ENCODE results near the gene OR6J1.
A peak's percentile ranks its signal among the peaks of the same experiment; 100 is the strongest.
"Not testable (repeated sequence)": the region's sequence is repeated elsewhere in the genome, so short reads cannot be mapped to it uniquely, and the experiment has no call there.

Gene OR6J1

DNA sequence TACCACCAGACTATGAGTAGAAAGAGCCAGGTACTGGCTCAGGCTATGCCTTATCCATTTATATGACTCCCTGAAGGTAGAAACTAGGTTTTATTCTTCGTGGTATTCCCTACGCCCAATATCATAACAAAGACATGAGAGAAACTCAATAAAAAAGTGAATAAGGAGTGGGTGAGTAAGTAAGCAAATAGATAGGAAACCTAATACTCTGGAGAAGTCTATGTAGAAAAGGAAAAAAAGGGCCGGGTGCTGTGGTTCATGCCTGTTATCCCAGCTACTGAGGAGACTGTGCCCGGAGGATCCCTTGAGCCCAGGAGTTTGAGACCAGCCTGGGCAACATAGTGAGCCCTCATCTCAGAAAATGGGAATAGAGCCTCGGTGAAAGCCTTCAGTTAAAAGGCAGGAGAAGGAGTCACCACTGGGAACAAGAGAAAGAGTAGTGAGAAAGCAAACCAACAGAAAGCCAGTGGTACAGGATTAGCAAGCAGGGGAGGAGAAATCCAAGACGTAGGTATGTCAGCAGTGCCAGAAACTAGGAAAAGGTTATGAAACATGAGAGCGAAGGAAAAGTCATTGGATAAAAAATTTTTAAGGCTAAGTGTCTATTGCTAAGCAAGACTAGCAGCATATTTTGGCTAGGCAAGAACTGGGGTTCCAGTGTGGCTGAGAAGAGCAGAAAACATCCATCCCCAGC lies 6.0 kb upstream of the OR6J1 start:
- no peak for DNase-seq

DNA sequence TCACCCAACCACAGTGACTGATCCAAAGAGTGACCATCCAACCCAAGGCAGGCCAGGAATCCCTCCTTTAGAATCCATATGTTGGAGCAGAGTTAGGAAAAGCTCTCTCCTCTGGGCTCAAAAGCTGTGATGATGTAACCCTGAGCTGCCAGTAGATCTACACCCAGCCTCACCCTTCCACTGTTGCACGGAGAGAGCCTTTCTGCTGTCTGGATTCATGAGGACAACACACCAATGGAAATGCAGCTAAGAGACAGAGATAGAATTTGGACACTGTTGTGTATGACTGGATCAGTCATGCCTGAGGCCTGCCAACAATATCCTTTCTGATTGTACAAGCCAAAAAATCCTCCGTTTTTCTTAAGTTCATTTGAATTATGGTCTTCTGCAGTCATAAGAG lies 4.4 kb upstream of the OR6J1 start:
- DNase-seq, result no peak

DNA sequence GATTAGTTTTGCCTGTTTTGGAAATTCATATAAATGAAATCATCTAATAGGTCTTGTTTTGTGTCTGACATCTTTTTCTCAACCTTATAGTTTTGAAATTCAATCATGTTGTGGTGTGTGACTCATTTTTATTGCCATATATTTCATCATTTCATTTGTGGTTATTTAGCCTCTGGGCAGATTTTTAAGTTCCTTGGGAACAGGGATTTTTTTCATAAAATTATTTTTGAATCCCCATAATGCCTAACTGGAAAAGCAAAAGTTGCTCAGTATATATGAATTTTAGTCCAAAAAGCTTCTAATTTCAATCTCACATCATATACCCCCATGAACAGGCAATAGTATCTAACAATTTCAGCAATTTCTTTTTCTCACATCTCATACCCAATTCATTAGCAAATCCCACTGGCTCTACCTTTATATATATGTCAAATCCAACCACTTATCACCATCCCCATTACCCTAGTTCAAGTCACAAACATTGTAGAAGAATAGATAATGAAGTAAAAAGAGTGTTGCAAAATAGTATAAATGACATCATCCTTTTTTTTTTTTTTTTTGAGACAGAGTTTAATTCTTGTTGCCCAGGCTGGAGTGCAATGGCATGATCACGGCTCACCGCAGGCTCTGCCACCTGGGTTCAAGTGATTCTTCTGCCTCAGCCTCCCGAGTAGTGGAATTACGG lies 2.6 kb upstream of the OR6J1 start:
- no peak for DNase-seq

DNA sequence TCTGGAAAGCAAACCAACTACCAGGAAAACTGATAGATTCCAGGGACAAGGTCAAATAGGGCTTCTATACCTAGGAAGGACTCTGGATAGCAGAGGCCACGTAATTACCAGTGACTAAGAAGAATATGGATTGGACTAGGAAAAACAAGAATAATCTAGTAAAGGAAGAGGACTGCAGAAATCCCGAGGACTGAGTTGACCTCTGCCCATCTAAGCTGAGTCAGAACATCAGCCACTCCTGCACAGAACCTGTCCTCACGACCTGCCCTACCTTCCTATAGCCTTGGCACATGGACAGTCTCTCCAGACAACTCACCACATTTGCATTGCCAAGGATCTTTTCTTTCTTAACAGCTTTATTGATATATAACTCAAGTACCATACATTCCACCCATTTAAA lies 2.3 kb downstream of the OR6J1 start:
- no peak for DNase-seq

DNA sequence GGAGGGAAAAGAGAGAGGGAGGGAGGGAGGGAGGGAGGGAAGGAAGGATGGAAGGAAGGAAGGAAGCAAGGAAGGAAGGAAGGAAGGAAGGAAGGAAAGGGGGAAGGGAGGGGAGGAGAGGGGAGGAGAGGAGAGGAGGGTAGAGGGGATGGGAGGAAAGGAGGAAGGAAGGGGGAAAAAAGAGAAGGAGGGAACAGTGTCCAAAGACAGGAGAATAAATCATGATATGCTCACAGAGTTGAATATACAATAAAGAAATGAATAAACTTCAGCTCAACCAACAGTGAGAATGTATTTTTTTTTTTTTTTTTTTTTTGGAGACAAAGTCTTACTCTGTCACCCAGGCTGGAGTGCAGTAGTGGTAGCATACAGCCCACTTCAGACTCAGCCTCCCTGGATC lies 4.0 kb downstream of the OR6J1 start:
- DNase-seq, result no peak

DNA sequence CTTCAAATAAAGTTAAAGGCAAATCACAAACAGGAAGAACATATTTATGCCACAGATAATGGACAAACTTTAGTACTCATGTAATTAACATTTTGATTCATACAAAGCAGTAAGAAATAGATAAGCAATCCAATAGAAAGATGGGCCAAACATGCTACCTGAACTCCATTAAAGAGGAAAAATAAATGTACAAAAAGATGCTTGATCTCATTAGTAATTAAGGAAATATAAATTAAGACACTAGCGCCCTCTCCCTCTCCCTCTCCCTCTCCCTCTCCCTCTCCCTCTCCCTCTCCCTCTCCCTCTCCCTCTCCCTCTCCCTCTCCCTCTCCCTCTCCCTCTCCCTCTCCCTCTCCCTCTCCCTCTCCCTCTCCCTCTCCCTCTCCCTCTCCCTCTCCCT lies 8.2 kb downstream of the OR6J1 start:
- DNase-seq, result not testable (repeated sequence)

DNA sequence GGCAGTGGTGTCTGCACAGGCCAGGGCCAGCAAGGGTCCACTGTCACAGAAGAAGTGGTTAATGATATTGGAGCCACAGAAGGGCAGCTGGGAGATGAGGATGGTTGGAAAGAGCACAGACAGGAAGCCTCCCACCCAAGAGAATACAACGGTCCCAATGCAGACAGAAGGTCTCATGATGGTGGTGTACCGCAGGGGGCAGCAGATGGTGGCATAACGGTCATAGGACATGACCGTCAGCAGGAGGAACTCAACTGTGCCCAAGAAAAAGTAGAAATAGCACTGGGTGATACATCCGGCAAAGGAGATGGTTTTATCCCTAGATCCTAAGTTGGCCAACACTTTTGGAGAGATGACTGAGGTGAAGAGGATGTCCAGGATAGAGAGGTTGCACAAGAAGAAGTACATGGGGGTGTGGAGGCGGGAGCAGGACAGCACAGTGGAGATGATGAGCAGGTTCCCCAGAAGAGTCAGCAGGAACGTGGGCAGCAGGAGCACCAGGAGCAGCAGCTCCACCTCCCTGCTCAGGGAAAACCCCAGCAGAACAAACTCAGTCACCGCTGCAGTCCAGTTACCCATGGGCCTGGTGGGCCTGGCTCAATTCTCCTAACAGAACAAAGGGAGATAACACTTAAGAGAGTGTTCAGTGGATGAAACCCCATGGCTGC lies 9.8 kb downstream of the OR6J1 start:
- DNase-seq, result no peak

DNA sequence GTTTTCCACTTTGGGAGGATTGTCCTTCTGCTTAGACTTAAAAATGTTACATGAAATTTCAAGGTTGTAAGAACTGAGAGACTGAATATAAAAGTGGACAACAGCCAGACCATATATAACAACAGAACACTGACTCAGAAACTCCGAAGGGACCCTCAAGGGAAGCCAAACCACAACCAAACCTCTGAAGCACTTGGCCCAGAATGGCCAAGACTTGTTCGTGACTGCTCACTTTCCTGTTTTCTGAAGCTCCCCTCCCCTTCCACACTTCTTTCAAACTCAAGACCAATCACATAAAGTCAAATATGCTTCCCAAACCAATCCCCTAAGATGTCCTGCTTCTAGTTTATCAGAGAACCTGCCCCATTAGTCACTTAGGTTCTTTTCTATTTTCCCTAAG lies 13.7 kb downstream of the OR6J1 start:
- no peak for DNase-seq

DNA sequence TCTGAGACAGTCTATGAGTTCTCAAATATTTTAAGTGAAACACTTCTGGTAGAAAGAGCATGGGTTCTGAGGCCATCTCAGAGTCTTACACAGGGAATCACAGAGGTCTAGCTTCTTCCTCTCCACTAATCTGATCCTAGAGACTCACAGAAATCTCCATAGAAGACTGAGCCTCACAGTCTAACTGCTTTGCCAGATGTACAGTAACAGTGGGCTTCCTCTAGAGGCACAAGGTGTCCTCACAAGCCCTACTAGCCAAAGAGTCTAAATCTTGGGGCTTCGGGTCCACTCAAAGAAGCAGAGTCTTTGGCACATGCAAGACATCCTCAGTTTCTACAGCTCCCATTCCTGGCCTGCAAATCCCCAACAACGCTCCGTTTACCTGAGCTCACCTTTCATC lies 14.1 kb downstream of the OR6J1 start:
- DNase-seq, result no peak

DNA sequence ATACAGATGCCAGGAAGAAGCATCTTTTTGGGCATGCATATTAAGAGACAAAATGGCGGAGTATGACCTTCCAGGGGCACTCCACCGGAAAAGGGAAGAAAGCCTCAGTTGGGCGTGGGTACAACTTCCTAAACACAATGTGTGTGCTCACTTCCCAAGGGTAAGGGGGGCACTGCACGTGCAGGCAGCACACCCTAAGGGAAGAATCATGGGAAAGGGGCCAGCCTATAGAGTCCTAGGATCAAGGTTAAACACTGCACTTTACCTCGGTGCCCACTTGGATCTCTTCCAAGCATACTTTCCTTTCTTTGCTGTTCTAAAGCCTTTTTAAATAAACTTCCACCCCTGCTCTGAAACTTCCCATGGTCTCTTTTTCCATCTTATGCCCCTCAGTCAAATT lies 14.8 kb downstream of the OR6J1 start:
- DNase-seq, result no peak

DNA sequence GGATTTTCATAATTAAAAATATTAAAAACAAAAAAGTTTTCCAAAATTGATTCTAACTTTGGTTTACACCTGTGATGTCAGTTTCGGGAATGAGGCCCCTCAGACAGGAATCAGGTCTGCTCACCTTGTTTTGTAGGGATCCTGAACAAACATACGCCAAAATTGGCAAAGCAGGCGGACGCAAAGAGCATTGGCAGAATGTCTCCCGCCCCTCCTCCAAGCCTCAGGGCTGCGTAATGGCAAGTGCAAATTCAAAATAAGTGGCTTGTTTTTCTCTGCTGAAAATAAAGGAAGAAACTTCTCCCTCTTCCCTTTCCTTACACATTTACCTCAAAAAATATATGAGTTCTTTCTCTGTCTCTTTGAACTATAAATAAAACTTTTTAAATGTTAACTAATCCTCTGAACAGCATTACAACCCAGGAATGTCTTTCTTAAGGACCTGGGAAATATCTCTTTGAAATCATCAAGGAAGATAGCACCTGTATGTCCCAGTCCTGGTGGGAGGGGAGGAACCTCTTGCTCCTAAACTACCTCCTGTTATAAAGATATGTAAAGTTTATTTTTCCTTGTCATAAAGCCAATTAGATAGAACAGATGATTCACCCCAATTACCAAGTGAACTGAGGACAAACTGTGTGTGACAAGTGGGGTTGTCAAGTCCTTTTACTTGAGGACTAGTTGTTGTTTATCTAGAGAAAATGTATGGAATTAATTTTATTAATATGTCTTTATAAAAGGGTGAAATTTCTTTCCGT lies 16.5 kb downstream of the OR6J1 start:
- no peak for DNase-seq

DNA sequence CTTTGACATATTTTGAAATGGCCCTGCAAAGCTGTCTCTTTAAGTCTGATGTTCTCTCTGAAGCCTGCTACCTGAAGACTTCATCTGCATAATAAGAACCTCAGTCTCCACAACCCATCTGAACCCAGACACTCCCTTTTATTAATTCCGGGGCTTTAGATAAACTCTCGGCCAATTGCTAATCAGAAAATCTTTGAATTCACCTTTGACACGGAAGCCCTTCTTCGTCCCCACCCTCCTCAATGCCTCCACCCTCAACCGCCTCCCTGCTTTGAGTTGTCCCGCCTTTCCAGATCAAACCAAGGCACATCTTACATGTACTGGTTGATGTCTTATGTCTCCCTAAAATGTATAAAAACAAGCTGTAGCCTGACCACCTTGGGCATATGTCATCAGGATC lies 17.6 kb downstream of the OR6J1 start:
- DNase-seq, result no peak

DNA sequence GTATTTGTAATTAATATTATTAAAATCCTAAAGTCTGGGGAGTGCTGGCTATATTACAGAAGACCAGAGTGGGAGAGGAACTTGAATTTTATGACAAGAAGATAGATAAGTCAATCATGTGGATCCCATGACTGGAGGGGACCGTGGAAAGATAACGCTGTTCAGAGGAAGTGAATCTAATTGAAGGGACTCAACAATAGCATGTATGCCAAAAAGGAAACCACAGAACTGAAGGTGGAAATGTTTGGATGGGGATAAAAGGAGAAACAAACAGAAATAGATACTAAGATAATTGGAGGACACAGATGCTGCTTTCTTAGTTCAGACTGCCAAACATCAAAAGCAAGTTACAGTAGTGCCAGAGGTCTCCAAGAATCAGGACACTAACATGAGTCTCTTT lies 21.1 kb downstream of the OR6J1 start:
- DNase-seq, result no peak

DNA sequence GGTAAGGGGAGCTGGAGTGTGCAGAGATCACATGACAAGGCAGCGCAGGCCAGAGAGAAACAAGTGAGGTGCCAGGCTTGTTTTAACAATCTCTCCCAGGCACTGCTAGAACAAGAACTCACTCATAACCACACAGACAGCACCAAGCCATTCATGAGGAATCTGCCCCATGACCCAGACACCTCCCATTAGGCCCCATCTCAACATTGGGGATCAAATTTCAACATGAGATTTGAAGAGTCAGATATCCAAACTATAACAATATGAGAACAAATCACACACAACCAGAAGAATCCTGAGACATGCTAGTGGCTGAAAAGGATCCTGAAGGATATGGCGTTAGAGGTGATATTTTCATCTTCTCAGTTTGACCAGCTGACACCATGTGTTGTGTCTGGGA lies 21.9 kb downstream of the OR6J1 start:
- DNase-seq, result peak in 1 of 2 experiments; percentile 10

DNA sequence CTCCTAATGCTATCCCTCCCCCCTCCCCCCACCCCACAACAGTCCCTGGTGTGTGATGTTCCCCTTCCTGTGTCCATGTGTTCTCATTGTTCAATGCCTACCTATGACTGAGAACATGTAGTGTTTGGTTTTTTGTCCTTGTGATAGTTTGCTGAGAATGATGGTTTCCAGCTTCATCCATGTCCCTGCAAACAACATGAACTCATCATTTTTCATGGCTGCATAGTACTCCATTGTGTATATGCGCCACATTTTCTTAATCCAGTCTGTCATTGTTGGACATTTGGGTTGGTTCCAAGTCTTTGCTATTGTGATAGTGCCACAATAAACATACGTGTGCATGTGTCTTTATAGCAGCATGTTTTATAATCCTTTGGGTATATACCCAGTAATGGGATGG lies 28.4 kb downstream of the OR6J1 start:
- not testable (repeated sequence) for DNase-seq

DNA sequence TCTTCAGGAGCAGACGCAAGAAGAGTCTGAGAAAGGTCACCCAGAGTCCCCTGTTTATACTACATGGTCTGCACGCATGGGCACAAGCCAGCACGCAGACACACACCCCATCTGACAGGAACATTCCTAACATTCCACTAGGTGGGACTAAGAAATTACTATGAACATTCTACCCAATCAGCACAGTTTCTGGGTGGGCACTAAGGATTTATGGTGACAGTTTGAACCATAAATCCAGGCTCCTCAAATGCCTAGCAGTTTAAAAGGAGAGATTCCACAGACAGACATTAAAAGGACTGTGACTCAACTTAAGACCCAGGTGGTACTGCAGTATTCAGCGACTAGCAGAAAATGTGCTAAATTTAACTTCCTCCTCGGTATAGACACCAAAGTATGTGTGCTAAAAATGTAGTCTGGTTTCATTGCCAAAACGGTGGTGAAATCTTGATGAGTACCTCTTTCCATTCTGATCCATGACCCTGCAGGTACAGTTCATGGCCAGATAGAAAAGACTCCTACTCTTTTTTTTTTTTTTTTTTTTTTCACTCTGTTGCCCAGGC lies 29.8 kb downstream of the OR6J1 start:
- DNase-seq, result no peak

DNA sequence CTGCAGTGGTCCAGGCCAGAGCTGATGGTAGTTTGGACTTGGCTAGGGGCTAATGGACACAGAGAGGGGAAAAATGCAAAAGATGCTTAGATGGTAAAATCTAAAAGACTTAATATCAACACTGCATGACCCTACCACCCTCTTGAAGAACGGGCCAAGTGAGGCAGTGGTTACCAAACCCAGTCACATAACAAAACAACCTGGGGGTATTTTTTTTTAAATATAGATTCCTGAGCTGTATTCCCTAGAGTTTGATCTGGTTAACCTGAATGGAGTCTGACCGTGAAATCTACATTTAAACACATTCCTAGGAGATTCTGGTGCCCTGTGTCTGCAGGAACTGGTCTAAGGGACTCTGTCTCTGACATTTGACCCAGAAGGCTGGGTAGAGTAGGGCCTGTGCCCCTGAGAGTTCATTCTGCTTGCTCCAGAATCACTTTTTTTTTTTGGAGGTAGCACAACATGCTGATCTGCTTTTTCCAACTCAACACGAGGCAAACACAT lies 30.4 kb downstream of the OR6J1 start:
- no peak for DNase-seq

DNA sequence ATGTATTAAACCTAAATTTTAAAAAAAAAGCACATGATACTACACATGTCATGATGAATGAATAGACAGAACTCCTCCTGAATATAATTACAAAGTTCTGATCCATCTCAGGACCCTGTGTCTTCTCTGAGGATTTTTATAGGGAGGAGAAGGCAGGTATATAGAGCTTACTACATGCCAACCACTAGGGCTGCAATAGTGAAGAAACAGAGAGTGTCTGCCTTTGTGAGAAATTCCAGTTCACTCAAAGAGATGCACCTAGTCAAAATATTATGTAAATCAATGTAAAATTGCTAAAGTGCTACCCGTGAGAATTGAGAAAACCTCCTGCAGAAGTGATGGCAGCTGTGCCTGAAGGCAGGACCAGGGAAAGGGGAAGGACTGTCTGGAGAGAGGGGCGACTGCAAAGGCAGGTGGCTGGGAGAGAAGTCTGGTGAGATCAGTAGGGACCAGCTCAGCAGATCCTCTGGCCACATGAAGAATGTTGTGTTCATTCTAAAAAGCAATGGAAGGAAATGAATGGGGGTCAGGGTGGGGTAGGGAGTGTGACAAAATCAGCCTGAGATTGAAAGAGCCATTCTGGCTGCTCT lies 31.0 kb downstream of the OR6J1 start:
- no peak for DNase-seq

DNA sequence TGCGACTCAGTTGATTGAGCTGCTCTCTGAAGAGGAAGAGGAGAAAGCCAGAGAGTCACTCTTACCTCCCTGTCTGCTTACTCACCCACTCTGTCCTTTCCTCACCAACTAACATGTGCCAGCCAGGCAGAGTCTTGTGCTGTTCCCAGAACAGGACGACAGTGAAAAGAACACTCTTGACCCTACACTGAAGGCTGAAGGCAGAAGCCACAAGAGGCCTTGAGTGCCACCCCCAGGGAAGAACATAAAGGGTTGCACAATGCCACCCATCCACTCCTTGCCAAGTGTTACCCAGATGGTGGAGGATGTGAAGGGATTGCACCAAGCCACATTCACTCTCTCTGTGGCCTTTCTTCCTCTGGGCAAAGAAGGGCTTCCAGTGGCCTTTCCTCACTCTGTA lies 33.2 kb downstream of the OR6J1 start:
- no peak for DNase-seq

DNA sequence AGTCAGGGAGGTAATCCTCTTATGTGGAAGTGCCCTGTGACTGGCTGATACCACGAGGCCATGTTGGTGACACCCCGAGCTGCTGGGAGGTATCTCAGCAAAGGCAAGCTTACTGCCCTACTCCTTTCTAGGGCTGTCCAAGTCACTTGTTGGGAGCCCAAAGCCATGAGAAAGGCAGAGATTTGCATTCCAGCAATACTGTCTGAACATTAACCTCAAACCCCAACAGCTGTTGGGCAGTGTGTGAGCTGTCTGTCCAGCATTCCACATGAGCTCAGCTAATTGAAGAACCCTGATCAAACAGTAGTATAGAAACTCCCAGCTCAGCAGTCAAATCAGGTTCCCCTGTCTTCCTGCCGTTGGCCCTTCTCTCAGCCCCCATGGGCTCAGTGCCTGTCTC lies 36.9 kb downstream of the OR6J1 start:
- no peak for DNase-seq

DNA sequence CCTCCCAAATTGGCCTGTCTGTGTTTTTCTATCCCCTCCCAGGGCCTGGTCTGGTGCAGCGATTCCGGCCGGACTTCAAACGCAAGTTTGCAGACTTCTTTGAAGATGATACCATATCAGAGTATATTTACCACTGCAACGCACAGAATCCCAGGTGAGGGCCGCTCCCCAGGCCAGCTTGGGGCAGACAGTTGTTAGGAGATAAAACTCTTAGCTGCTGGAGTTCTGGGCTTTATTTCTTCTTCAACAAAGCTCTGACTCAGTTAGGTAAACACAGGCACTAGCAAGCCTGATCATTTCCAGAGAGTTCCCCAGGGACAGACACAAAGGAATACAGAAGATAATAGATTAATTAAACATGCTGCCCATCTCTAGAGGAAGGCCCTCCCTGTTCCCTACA lies 37.8 kb downstream of the OR6J1 start:
- DNase-seq, result no peak

DNA sequence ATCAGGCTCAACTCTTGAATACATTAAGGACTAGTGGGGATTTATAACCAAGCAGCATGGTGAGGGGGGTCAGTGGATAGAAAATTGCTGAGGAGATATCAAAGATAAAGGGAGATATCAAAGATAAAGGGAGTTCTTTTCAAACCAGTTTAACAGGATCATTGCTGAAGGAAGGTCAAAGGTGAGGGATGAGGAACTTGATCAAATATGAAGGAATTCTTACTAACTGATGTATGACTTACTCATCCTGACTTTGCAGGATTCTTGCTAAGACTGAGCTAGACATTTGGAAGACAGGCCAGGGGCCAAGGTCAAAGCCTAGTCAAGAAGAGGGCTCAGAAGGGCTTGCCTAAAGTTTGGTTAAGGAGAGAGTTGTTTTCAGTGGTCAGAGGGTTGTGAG lies 41.3 kb downstream of the OR6J1 start:
- no peak for DNase-seq

DNA sequence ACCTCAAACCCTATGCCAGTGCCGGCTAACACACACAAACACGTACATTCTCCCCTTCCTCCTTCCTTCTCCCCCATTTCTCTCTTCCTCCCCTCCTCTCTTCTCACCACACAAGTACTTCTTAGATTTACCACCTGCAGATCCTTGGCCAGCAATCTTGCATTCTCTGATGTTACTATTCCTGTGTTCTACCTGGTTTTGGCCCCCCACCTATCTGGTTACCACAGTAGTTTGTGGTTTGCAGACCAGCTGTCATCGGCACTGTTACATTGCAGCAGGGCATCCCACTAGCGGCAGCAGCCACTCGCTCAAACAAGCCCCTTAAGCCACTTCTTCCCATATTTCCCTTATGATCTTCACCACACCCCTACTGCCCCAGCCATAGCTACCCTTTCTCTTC lies 42.2 kb downstream of the OR6J1 start:
- DNase-seq, result no peak
